Thyroid gland (tissue), 4 donors: ENCODE data around the gene CORO1C. TPM values are rescaled to one million over a fixed set of nuclear protein-coding genes. Genes with fewer than 3 reads are reported as not detected.

Source experiments
- DNase-seq, 2 donors: peaks; one replicate each; pipeline ENCODE4 v3.0.0-alpha.2; 2019
- H3K27ac ChIP-seq, 3 donors: fragments of 200-600 bp; sonication (generic); 1 replicate in 2 of 3; 2 replicates in 1 of 3; pipeline ENCODE4 v1.5.1; 2016 to 2019; ENCODE audit warnings: mild to moderate bottlenecking in 1 of 3, moderate library complexity in 1 of 3
- H3K27me3 ChIP-seq: fragments of 200-600 bp; sonication (generic); one replicate; pipeline ENCODE4 v1.5.1; 2019
- H3K36me3 ChIP-seq, 2 donors: fragments of 200-600 bp; sonication (generic); one replicate each; pipeline ENCODE4 v1.5.1; 2016 to 2019
- H3K4me1 ChIP-seq, 2 donors: fragments of 200-600 bp; sonication (generic); one replicate each; pipeline ENCODE4 v1.5.1; 2017 to 2019
- H3K4me3 ChIP-seq, 3 donors: fragments of 200-600 bp; sonication (generic); replicated peaks in 1 of 3; 1 replicate in 2 of 3; 2 replicates in 1 of 3; pipeline ENCODE4 v1.5.1; 2016; ENCODE audit warnings: mild to moderate bottlenecking in 1 of 3
- H3K9me3 ChIP-seq: fragments of 200-600 bp; sonication (generic); one replicate; pipeline ENCODE4 v1.5.1; 2017
- CTCF ChIP-seq, 6 experiments: fragments of 200-600 bp in 3 of 6; fragments of 450-650 bp in 3 of 6; sonication (generic) in 3 of 6; IDR thresholded peaks; one replicate each; pipeline ENCODE4 v1.5.1; 2016 to 2019; ENCODE audit warnings: antibody characterized with exemption in 6 of 6, mild to moderate bottlenecking in 2 of 6, inconsistent platforms in 1 of 6, moderate library complexity in 1 of 6
- POLR2A ChIP-seq, 2 donors: fragments of 450-650 bp; IDR thresholded peaks; one replicate each; pipeline ENCODE4 v1.6.1; 2017; ENCODE audit warnings: antibody characterized with exemption in 2 of 2, mild to moderate bottlenecking in 2 of 2, moderate library complexity in 1 of 2
- WGBS, 2 donors: methylation state at CpG; one replicate each; pipeline ENCODE4 v1.1.5; 2017; 5-methylcytosine and 5-hydroxymethylcytosine counted together
- intact Hi-C: fragments of 100-400 bp; cut with DNase I; formaldehyde crosslinking; loops from one replicate; pipeline ENCODE4 v1.15.1; 2023
- total RNA-seq, 4 donors: library from RNA; depleted of rRNA; stranded (reverse); fragments of >200 nt; gene quantifications; one replicate each; pipeline ENCODE4 v1.2.3, GENCODE V29; 2016

Gene CORO1C
- total RNA-seq, 4 donors from 2014 or later = 22.0 to 63.6 (median 30.1) TPM

- Histone ChIP-seq H3K9me3 (no peaks in the 10 kb centered on the region), H3K27me3 (no peaks in the 10 kb centered on the region), H3K27ac (no peak overlapping the region), H3K4me1 (peaks cover 3 to 4% of the 10 kb centered on the region in 2 donors), H3K36me3 (no peaks in the 10 kb centered on the region), H3K4me3 (no peak overlapping the region)
- WGBS, 2 donors = 80 to 94% methylated on average over 1 of the region's 1 CpG
- TF ChIP-seq CTCF (IDR thresholded peaks at IDR 0.05) (no peak), POLR2A (IDR thresholded peaks at IDR 0.05) (no peak)
- DNase-seq = no peak
- intact Hi-C loops = no loop called here
These were observed 33.4 kb downstream of the CORO1C start for GRCh38 chr12:108697905-108698304.

GRCh38 chr12:108696996-108697290, 34.4 kb downstream of the CORO1C start:
- no peak for DNase-seq
- H3K4me3 ChIP-seq = no peak overlapping the region
- no peak for TF ChIP-seq POLR2A (IDR thresholded peaks at IDR 0.05)
- TF ChIP-seq CTCF (IDR thresholded peaks at IDR 0.05) = no peak
- H3K36me3 ChIP-seq = no peaks in the 10 kb centered on the region
- H3K4me1 ChIP-seq = peaks cover 12 to 13% of the 10 kb centered on the region in 2 donors
- no peak overlapping the region for H3K27ac ChIP-seq
- WGBS, 2 donors = 80 to 90% methylated on average over 2 of the region's 2 CpGs
- H3K9me3 ChIP-seq = no peaks in the 10 kb centered on the region
- intact Hi-C loops = no loop called here
- no peaks in the 10 kb centered on the region for H3K27me3 ChIP-seq

GRCh38 chr12:108696111-108696995, 35.0 kb downstream of the CORO1C start:
- H3K4me1 ChIP-seq = peaks cover 18 to 19% of the 10 kb centered on the region in 2 donors

DNA sequence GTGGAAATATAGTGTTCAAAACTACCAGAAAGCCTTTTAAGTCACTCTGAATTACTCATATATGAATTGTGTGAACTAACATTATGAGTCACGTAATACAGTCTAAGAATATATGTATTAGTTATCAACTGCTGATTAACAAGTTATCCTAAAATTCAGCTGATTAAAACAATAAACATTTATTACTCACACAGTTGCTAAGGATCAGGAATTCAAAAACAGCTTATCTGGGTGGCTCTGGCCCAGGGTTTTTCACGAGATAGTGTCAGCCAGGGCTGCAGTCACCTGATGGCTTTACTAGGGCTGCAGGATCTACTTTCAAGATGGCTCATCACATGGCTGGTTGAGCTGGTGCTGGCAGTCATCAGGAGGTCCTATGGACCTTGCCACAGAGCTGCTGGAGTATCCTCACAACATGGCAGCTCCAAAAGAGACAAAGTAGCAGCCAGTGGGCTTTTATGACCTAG, 36.5 kb downstream of the CORO1C start:
- H3K27me3 ChIP-seq = no peaks in the 10 kb centered on the region
- H3K36me3 ChIP-seq = no peaks in the 10 kb centered on the region
- DNase-seq = no peak
- peaks cover 26 to 32% of the 10 kb centered on the region in 2 donors for H3K4me1 ChIP-seq
- no peak overlapping the region for H3K4me3 ChIP-seq
- 91 to 97% methylated on average over 2 of the region's 2 CpGs for WGBS, 2 donors
- H3K27ac ChIP-seq = no peak overlapping the region
- H3K9me3 ChIP-seq = no peaks in the 10 kb centered on the region
- TF ChIP-seq POLR2A (IDR thresholded peaks at IDR 0.05) (no peak), CTCF (IDR thresholded peaks at IDR 0.05) (no peak)
- intact Hi-C loops = no loop called here

More at GRCh38 chr12:108696111-108696995, 35.0 kb downstream of the CORO1C start:
- WGBS, 2 donors = 85 to 87% methylated on average over 9 of the region's 9 CpGs
- DNase-seq = no peak
- no peaks in the 10 kb centered on the region for H3K36me3 ChIP-seq
- H3K4me3 ChIP-seq = no peak overlapping the region
- H3K9me3 ChIP-seq = no peaks in the 10 kb centered on the region
- no peaks in the 10 kb centered on the region for H3K27me3 ChIP-seq
- TF ChIP-seq CTCF (IDR thresholded peaks at IDR 0.05) = no peak
- no peak for TF ChIP-seq POLR2A (IDR thresholded peaks at IDR 0.05)
- H3K27ac ChIP-seq = no peak overlapping the region
- intact Hi-C loops = no loop called here

DNA sequence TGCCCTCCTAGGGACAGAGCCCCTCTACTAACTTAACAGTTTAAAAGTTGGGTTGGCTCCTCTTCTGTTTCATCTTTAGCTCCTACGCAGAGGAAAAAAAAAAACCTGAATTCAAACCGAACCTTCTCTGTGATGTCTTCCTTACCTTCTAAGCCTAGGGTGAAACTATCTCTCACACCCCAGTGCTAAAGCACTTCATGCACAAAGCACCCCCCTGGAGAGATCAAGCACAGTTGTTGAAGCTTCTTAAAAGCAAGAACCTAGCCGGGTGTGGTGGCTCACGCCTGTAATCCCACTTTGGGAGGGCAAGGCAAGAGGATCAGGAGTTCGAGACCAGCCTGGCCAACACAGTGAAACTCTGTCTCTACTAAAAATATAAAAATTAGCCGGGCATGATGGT, 37.6 kb downstream of the CORO1C start:
- Histone ChIP-seq H3K27me3 (no peaks in the 10 kb centered on the region), H3K9me3 (no peaks in the 10 kb centered on the region), H3K27ac (peak overlapping the region in 1 of 3 donors; percentile 99), H3K36me3 (no peaks in the 10 kb centered on the region), H3K4me3 (no peak overlapping the region), H3K4me1 (peaks cover 26 to 39% of the 10 kb centered on the region in 2 donors)
- TF ChIP-seq CTCF (IDR thresholded peaks at IDR 0.05) (no peak), POLR2A (IDR thresholded peaks at IDR 0.05) (no peak)
- no peak for DNase-seq
- WGBS, 2 donors = 96% methylated on average over 6 of the region's 6 CpGs
- intact Hi-C loops = no loop called here
